Esophagus muscularis mucosa (tissue), 4 donors: Measurements from ENCODE around the gene DMWD. TPM values are rescaled to one million over a fixed set of nuclear protein-coding genes. Genes with fewer than 3 reads are reported as not detected.

Experiments
- DNase-seq: peaks from one replicate; pipeline ENCODE4 v3.0.0-alpha.2; 2017; ENCODE audit errors: extremely low spot score
- H3K27ac ChIP-seq, 4 donors: fragments of 200-600 bp; sonication (generic); replicated peaks in 1 of 4; 1 replicate in 3 of 4; 2 replicates in 1 of 4; pipeline ENCODE4 v1.5.1; 2016 to 2019; ENCODE audit warnings: mild to moderate bottlenecking in 1 of 4
- H3K27me3 ChIP-seq, 4 donors: fragments of 200-600 bp; sonication (generic); one replicate each; pipeline versions ENCODE4 v1.5.1 to v1.6.0; 2016 to 2019
- H3K36me3 ChIP-seq, 4 donors: fragments of 200-600 bp; sonication (generic); one replicate each; pipeline ENCODE4 v1.5.1; 2016 to 2019
- H3K4me1 ChIP-seq, 4 donors: fragments of 200-600 bp; sonication (generic); one replicate each; pipeline ENCODE4 v1.5.1; 2016 to 2019
- H3K4me3 ChIP-seq, 4 donors: fragments of 200-600 bp; sonication (generic); 1 replicate in 2 of 4; 2 replicates in 2 of 4; pipeline ENCODE4 v1.5.1; 2016 to 2019; ENCODE audit warnings: mild to moderate bottlenecking in 4 of 4, moderate library complexity in 1 of 4
- H3K9me3 ChIP-seq, 4 donors: fragments of 200-600 bp; sonication (generic); 1 replicate in 3 of 4; 2 replicates in 1 of 4; pipeline ENCODE4 v1.5.1; 2016 to 2019
- CTCF ChIP-seq, 3 experiments: fragments of 200-600 bp in 2 of 3; fragments of 450-650 bp in 1 of 3; sonication (generic) in 2 of 3; IDR thresholded peaks; one replicate each; pipeline ENCODE4 v1.5.1; 2017 to 2019; ENCODE audit warnings: antibody characterized with exemption in 3 of 3, mild to moderate bottlenecking in 2 of 3, moderate library complexity in 1 of 3
- EP300 ChIP-seq: sonication (generic); formaldehyde crosslinking; IDR thresholded peaks from one replicate; pipeline ENCODE4 v1.6.1; 2017; ENCODE audit warnings: antibody characterized with exemption
- POLR2A ChIP-seq: fragments of 450-650 bp; IDR thresholded peaks from one replicate; pipeline ENCODE4 v1.6.1; 2017; ENCODE audit warnings: antibody characterized with exemption, moderate library complexity, mild to moderate bottlenecking, low read depth
- POLR2AphosphoS5 ChIP-seq, 2 donors: sonication (generic); formaldehyde crosslinking; IDR thresholded peaks; one replicate each; pipeline ENCODE4 v1.6.1; 2017; ENCODE audit warnings: antibody characterized with exemption in 2 of 2
- WGBS: methylation state at CpG from one replicate; pipeline ENCODE4 v1.1.5; 2018; 5-methylcytosine and 5-hydroxymethylcytosine counted together
- intact Hi-C: fragments of 100-400 bp; cut with DNase I; formaldehyde crosslinking; loops from one replicate; pipeline ENCODE4 v1.15.1; 2023
- total RNA-seq, 4 donors: library from RNA; depleted of rRNA; stranded (reverse); fragments of >200 nt; gene quantifications; one replicate each; pipeline versions ENCODE4 v1.1.0 to v1.2.1, GENCODE V29; 2016

Gene DMWD
- total RNA-seq, 4 donors from 2014 or later = 56.0 to 88.7 (median 63.3) TPM

GRCh38 chr19:45765702-45766295 lies 26.8 kb downstream of the DMWD start:
- intact Hi-C loops = loop anchor here (2.0 kb wide), 2 partner anchors 47 to 73 kb away; partner anchors contain the start of gene QPCTL
- Histone ChIP-seq H3K4me3 (peak overlapping the region in 3 of 4 donors; percentile 91 to 98 (median 93)), H3K36me3 (peaks cover 0 to 7% (median 0%) of the 10 kb centered on the region in 4 donors), H3K27me3 (no peaks in the 10 kb centered on the region), H3K4me1 (peaks cover 39 to 68% (median 60%) of the 10 kb centered on the region in 4 donors), H3K9me3 (no peaks in the 10 kb centered on the region), H3K27ac (peak overlapping the region; percentile 91 to 98 (median 97))
- no peak for DNase-seq
- TF ChIP-seq EP300 (no peak), POLR2A (no peak), POLR2AphosphoS5 (IDR thresholded peaks at IDR 0.05) (no peak), CTCF (IDR thresholded peaks at IDR 0.05) (no peak)
- WGBS = 54% methylated on average over 17 of the region's 23 CpGs

GRCh38 chr19:45764945-45765701 lies 27.5 kb downstream of the DMWD start:
- H3K27me3 ChIP-seq = no peaks in the 10 kb centered on the region
- H3K36me3 ChIP-seq = peaks cover 0 to 7% (median 0%) of the 10 kb centered on the region in 4 donors
- 55% methylated on average over 20 of the region's 21 CpGs for WGBS
- DNase-seq = no peak
- H3K9me3 ChIP-seq = no peaks in the 10 kb centered on the region
- peak overlapping the region; percentile 91 to 98 (median 97) for H3K27ac ChIP-seq
- peak in 1 of 2 donors; percentile 32 for TF ChIP-seq POLR2AphosphoS5 (IDR thresholded peaks at IDR 0.05)
- no peak for TF ChIP-seq POLR2A
- peaks cover 38 to 61% (median 53%) of the 10 kb centered on the region in 4 donors for H3K4me1 ChIP-seq
- peak overlapping the region in 1 of 4 donors; percentile 98 for H3K4me3 ChIP-seq
- intact Hi-C loops = no loop called here

- peak overlapping the region; percentile 91 to 98 (median 97) for H3K27ac ChIP-seq
- peak overlapping the region in 2 of 4 donors; percentile 12 to 20 for H3K4me3 ChIP-seq
- WGBS = 46% methylated on average over 6 of the region's 6 CpGs
- TF ChIP-seq POLR2AphosphoS5 (IDR thresholded peaks at IDR 0.05) = no peak
- no peak for TF ChIP-seq CTCF (IDR thresholded peaks at IDR 0.05)
- TF ChIP-seq EP300 = no peak
- TF ChIP-seq POLR2A = no peak
- H3K4me1 ChIP-seq = peaks cover 38 to 55% (median 47%) of the 10 kb centered on the region in 4 donors
- H3K27me3 ChIP-seq = no peaks in the 10 kb centered on the region
- peaks cover 0 to 7% (median 0%) of the 10 kb centered on the region in 4 donors for H3K36me3 ChIP-seq
- H3K9me3 ChIP-seq = no peaks in the 10 kb centered on the region
- intact Hi-C loops = no loop called here
- no peak for DNase-seq
Observed at GRCh38 chr19:45764475-45764874, 28.2 kb downstream of the DMWD start.

GRCh38 chr19:45763691-45764294 lies 28.9 kb downstream of the DMWD start:
- intact Hi-C loops = no loop called here
- peak overlapping the region in 2 of 4 donors; percentile 12 to 20 for H3K4me3 ChIP-seq
- peaks cover 38 to 55% (median 46%) of the 10 kb centered on the region in 4 donors for H3K4me1 ChIP-seq
- DNase-seq = no peak
- H3K9me3 ChIP-seq = no peaks in the 10 kb centered on the region
- H3K27me3 ChIP-seq = no peaks in the 10 kb centered on the region
- peak overlapping the region; percentile 91 to 98 (median 97) for H3K27ac ChIP-seq
- WGBS = 56% methylated on average over 17 of the region's 27 CpGs
- peaks cover 0 to 7% (median 0%) of the 10 kb centered on the region in 4 donors for H3K36me3 ChIP-seq
- TF ChIP-seq CTCF (IDR thresholded peaks at IDR 0.05) = no peak
- no peak for TF ChIP-seq POLR2A
- TF ChIP-seq EP300 = no peak
